ENCODE data around the gene RPS17.
A peak's percentile ranks its signal among the peaks of the same experiment; 100 is the strongest.
"Not testable (repeated sequence)": the region's sequence is repeated elsewhere in the genome, so short reads cannot be mapped to it uniquely, and the experiment has no call there.

The RPS17 gene

GRCh38 chr15:82545478-82545877, 5.2 kb upstream of the RPS17 start:
- no peak for ATAC-seq
- no peak for DNase-seq

- no peak for DNase-seq
- no peak for ATAC-seq
Observed at GRCh38 chr15:82545002-82545401, 4.7 kb upstream of the RPS17 start.

- no peak for DNase-seq
Observed at GRCh38 chr15:82544431-82544830, 4.2 kb upstream of the RPS17 start.

GRCh38 chr15:82543160-82543559, 2.9 kb upstream of the RPS17 start:
- no peak for DNase-seq
- no peak for ATAC-seq

More at GRCh38 chr15:82544431-82544830, 4.2 kb upstream of the RPS17 start:
- ATAC-seq, result no peak

- ATAC-seq (no peak), DNase-seq (no peak)
Observed at GRCh38 chr15:82540984-82541431, 751 bp upstream of the RPS17 start.

GRCh38 chr15:82539691-82540054, 584 bp downstream of the RPS17 start:
- peak; percentile 19 for DNase-seq
- no peak for ATAC-seq

- ATAC-seq (no peak), DNase-seq (peak; percentile 30)
Observed at GRCh38 chr15:82538961-82539690, 1.1 kb downstream of the RPS17 start.

- no peak for DNase-seq
- ATAC-seq, result no peak
Observed at GRCh38 chr15:82537351-82537908, 2.8 kb downstream of the RPS17 start.

GRCh38 chr15:82536409-82537350, 3.6 kb downstream of the RPS17 start:
- DNase-seq (no peak), ATAC-seq (no peak)

GRCh38 chr15:82535566-82536408, 4.5 kb downstream of the RPS17 start:
- ATAC-seq, result no peak
- DNase-seq, result peak; percentile 34

GRCh38 chr15:82535151-82535550, 5.1 kb downstream of the RPS17 start:
- not testable (repeated sequence) for ATAC-seq, DNase-seq

GRCh38 chr15:82534457-82534861, 5.8 kb downstream of the RPS17 start:
- DNase-seq, ATAC-seq: not testable (repeated sequence)

GRCh38 chr15:82533801-82534200, 6.5 kb downstream of the RPS17 start:
- no peak for DNase-seq
- ATAC-seq, result no peak

- no peak for ATAC-seq
- DNase-seq, result no peak
Observed at GRCh38 chr15:82532991-82533481, 7.2 kb downstream of the RPS17 start.

- ATAC-seq (no peak), DNase-seq (no peak)
Observed at GRCh38 chr15:82532383-82532990, 7.8 kb downstream of the RPS17 start.

- ATAC-seq (no peak), DNase-seq (no peak)
Observed at GRCh38 chr15:82531496-82532382, 8.5 kb downstream of the RPS17 start.

GRCh38 chr15:82530606-82531379, 9.5 kb downstream of the RPS17 start:
- DNase-seq (peak; percentile 80), ATAC-seq (peak; percentile 84)

GRCh38 chr15:82530006-82530405, 10.3 kb downstream of the RPS17 start:
- ATAC-seq (no peak), DNase-seq (no peak)

GRCh38 chr15:82513587-82513986, 26.7 kb downstream of the RPS17 start:
- not testable (repeated sequence) for DNase-seq, ATAC-seq
